Measurements from ENCODE around the gene ZNF276.

ZNF276 gene

GRCh38 chr16:89709716-89710432 lies 11.5 kb upstream of the ZNF276 start:
- no peak for DNase-seq (ENCODE audit: low read depth, low spot score)
- H3K4me3 ChIP-seq (ENCODE audit: low read length), result no peak overlapping the region

- no peak overlapping the region for H3K4me3 ChIP-seq (ENCODE audit: low read length)
- DNase-seq (ENCODE audit: low read depth, low spot score), result no peak
Measured at GRCh38 chr16:89710709-89711564, 10.4 kb upstream of the ZNF276 start.

- H3K4me3 ChIP-seq (ENCODE audit: low read length), result peak overlapping the region; percentile 79
- DNase-seq (ENCODE audit: low read depth, low spot score), result peak; percentile 65
Measured at GRCh38 chr16:89711601-89712273, 9.6 kb upstream of the ZNF276 start.

GRCh38 chr16:89712274-89712781 lies 9.0 kb upstream of the ZNF276 start:
- no peak for DNase-seq (ENCODE audit: low read depth, low spot score)
- H3K4me3 ChIP-seq (ENCODE audit: low read length), result peak overlapping the region; percentile 79

GRCh38 chr16:89716493-89716892 lies 4.8 kb upstream of the ZNF276 start:
- DNase-seq (ENCODE audit: low read depth, low spot score), result no peak
- H3K4me3 ChIP-seq (ENCODE audit: low read length), result no peak overlapping the region

- H3K4me3 ChIP-seq (ENCODE audit: low read length), result no peak overlapping the region
Measured at GRCh38 chr16:89716916-89717687, 4.2 kb upstream of the ZNF276 start.

GRCh38 chr16:89717688-89718505 lies 3.4 kb upstream of the ZNF276 start:
- DNase-seq (ENCODE audit: low read depth, low spot score), result no peak
- H3K4me3 ChIP-seq (ENCODE audit: low read length), result no peak overlapping the region

More at GRCh38 chr16:89716916-89717687, 4.2 kb upstream of the ZNF276 start:
- no peak for DNase-seq (ENCODE audit: low read depth, low spot score)

- H3K4me3 ChIP-seq (ENCODE audit: low read length), result peak overlapping the region; percentile 64
- no peak for DNase-seq (ENCODE audit: low read depth, low spot score)
Measured at GRCh38 chr16:89720551-89720812, 855 bp upstream of the ZNF276 start.

- peak; percentile 85 for DNase-seq (ENCODE audit: low read depth, low spot score)
- H3K4me3 ChIP-seq (ENCODE audit: low read length), result peak overlapping the region; percentile 64
Measured at GRCh38 chr16:89721546-89722391, 432 bp downstream of the ZNF276 start.

- H3K4me3 ChIP-seq (ENCODE audit: low read length), result peak overlapping the region; percentile 64
- peak; percentile 70 for DNase-seq (ENCODE audit: low read depth, low spot score)
Measured at GRCh38 chr16:89722392-89723278, 1.3 kb downstream of the ZNF276 start.

GRCh38 chr16:89723279-89724250 lies 2.2 kb downstream of the ZNF276 start:
- peak; percentile 85 for DNase-seq (ENCODE audit: low read depth, low spot score)
- H3K4me3 ChIP-seq (ENCODE audit: low read length), result peak overlapping the region; percentile 64

- H3K4me3 ChIP-seq (ENCODE audit: low read length), result no peak overlapping the region
- no peak for DNase-seq (ENCODE audit: low read depth, low spot score)
Measured at GRCh38 chr16:89727406-89728120, 6.2 kb downstream of the ZNF276 start.

- H3K4me3 ChIP-seq (ENCODE audit: low read length), result no peak overlapping the region
- DNase-seq (ENCODE audit: low read depth, low spot score), result no peak
Measured at GRCh38 chr16:89729293-89729692, 8.0 kb downstream of the ZNF276 start.

- DNase-seq (ENCODE audit: low read depth, low spot score), result no peak
- no peak overlapping the region for H3K4me3 ChIP-seq (ENCODE audit: low read length)
Measured at GRCh38 chr16:89729863-89730593, 8.7 kb downstream of the ZNF276 start.
